Esophagus (tissue), 2 donors: Measurements from ENCODE around the gene RBM20. TPM values are rescaled to one million over a fixed set of nuclear protein-coding genes. Genes with fewer than 3 reads are reported as not detected.

ENCODE experiments used
- H3K27ac ChIP-seq, 2 donors: one replicate each; pipeline ENCODE4 v1.5.1; 2013; ENCODE audit warnings: low read depth in 2 of 2, mild to moderate bottlenecking in 2 of 2, inconsistent platforms in 1 of 2, low read length in 1 of 2, moderate library complexity in 1 of 2
- H3K27me3 ChIP-seq, 2 donors: one replicate each; pipeline ENCODE4 v1.6.1; 2013; ENCODE audit warnings: low read length in 2 of 2, control low read depth in 1 of 2, mild to moderate bottlenecking in 1 of 2; ENCODE audit not compliant: insufficient read depth in 2 of 2, control insufficient read depth in 1 of 2
- H3K36me3 ChIP-seq, 2 donors: one replicate each; pipeline ENCODE4 v1.6.1; 2013; ENCODE audit warnings: low read length in 1 of 2; ENCODE audit not compliant: control insufficient read depth in 2 of 2, insufficient read depth in 2 of 2
- H3K4me1 ChIP-seq, 2 donors: one replicate each; pipeline ENCODE4 v1.6.1; 2013; ENCODE audit warnings: low read length in 1 of 2; ENCODE audit not compliant: control insufficient read depth in 2 of 2, insufficient read depth in 2 of 2
- H3K4me3 ChIP-seq, 2 donors: one replicate each; pipeline ENCODE4 v1.5.1; 2013; ENCODE audit warnings: low read length in 2 of 2, mild to moderate bottlenecking in 2 of 2, low read depth in 1 of 2, moderate library complexity in 1 of 2
- H3K9me3 ChIP-seq, 2 donors: one replicate each; pipeline ENCODE4 v1.6.1; 2013; ENCODE audit warnings: mild to moderate bottlenecking in 2 of 2, low read depth in 1 of 2, low read length in 1 of 2, moderate library complexity in 1 of 2; ENCODE audit not compliant: control insufficient read depth in 2 of 2, insufficient read depth in 1 of 2
- WGBS, 2 donors: extraction: QIAGEN DNeasy Blood & Tissue Kit; methylation state at CpG; one replicate each; pipeline ENCODE4 v1.1.7; 2013; 5-methylcytosine and 5-hydroxymethylcytosine counted together
- polyA plus RNA-seq, 2 donors: library from polyadenylated mRNA; stranded (reverse); fragments of 200-250 nt; gene quantifications; one replicate each; pipeline ENCODE4 v1.2.3, GENCODE V29; 2013
- donor health status: healthy with polysubstance abuse.
- donor health status: Bipolar disorder and iron deficiency.

Gene RBM20
- polyA plus RNA-seq, 2 donors: 2.7 to 7.2 TPM

DNA sequence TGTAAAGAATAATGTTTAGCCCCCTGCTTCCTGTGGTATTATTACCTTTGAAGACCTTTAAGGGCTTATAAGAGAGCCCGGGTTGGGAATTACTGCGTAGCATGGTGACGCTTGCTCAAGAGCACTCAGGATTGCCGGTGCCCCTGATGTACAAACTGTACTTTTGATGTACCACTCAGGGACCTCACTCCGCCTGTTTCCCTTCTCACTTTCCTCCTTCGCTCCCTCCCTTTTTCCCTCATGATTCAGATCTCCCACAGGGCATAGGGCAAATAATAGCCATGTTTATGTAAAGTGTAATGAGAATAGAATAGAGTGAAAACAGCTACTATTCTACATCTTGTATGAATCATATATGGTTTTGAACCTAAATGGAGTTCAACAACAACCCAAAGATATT, 149.8 kb downstream of the RBM20 start:
- Histone ChIP-seq H3K27ac (no peak overlapping the region), H3K4me1 (no peaks in the 10 kb centered on the region), H3K36me3 (no peaks in the 10 kb centered on the region), H3K27me3 (no peaks in the 10 kb centered on the region), H3K4me3 (no peak overlapping the region), H3K9me3 (no peaks in the 10 kb centered on the region)
- 71 to 89% methylated on average over 6 of the region's 6 CpGs for WGBS, 2 donors

DNA sequence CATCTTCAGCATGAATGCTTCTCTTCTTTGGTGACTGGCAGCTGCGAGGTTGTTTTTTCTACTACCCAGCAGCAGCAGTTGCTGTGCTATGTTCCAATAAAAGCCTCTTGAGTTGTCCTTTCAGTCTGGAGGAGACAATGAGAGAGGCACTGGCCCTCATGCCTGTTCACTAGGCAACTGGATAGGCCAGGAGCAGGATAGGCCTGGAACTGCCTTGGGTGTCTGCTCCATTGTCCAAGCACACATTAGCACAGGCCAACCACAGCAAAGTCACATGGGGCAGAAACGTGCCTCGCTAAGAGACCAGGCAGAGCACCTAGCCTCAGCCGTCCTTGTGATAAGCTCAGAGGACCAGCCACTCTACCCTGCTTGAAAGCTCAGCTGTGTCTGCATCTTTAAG, 150.7 kb downstream of the RBM20 start:
- 80 to 85% methylated on average over 4 of the region's 4 CpGs for WGBS, 2 donors
- no peaks in the 10 kb centered on the region for H3K36me3 ChIP-seq
- no peak overlapping the region for H3K4me3 ChIP-seq
- H3K4me1 ChIP-seq: no peaks in the 10 kb centered on the region
- H3K27ac ChIP-seq: peak overlapping the region in 1 of 2 donors; percentile 37
- H3K9me3 ChIP-seq: no peaks in the 10 kb centered on the region
- no peaks in the 10 kb centered on the region for H3K27me3 ChIP-seq

DNA sequence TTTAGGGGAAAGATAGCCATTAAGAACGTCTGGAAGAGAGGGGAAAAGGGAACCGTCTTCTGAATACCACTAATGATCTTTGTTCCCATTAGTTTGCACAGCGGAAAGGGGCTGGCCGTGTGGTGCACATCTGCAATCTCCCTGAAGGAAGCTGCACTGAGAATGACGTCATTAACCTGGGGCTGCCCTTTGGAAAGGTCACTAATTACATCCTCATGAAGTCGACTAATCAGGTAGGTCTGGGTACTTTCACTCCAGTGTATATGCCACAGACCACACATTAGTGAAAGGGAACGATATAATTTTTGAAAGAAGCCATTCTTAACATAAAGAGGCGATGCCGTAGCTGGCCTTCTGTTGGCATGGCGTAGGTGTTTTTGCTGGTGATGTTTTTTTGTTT, 153.3 kb downstream of the RBM20 start:
- Histone ChIP-seq H3K9me3 (no peaks in the 10 kb centered on the region), H3K27ac (no peak overlapping the region), H3K27me3 (no peaks in the 10 kb centered on the region), H3K4me3 (no peak overlapping the region), H3K4me1 (no peaks in the 10 kb centered on the region), H3K36me3 (no peaks in the 10 kb centered on the region)
- 81 to 82% methylated on average over 10 of the region's 10 CpGs for WGBS, 2 donors

DNA sequence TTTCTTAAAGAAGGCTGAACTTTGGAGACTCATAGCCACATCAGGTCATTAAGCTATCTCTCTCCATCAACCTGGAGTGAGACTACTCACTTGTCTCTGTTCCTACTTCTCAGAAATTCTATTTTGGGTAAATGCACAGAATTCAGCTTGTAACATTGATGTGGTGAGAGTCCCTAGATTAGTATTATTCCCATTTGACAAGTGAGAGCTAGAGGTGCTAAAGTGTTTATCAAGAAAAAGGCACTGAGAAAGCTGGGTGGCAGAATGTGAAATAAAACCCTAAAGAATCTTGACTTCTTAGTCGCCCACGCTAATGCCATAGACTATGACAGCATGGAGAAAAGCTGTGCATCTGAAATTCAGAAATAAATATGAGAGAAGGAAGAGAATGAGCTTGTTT, 154.2 kb downstream of the RBM20 start:
- 99 to 100% methylated on average over 2 of the region's 2 CpGs for WGBS, 2 donors

DNA sequence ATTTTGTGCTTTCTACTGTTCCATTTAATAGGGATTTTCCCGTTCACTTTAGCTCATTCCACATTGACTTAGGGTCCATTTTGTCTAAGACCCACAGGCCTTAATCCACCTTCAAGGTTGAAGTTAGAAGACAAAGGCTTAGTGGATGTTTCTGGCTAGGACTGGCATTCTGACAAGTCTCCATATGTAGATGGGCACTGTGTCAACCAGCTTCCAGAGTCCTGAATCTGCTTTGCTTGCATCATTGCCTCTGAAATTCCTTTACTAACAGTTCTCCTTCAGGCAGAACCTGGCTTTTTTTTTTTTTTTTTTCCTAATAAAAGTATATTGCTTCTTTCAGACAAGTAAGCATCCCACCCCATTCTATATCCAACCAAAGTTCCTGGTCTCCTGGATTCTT, 158.0 kb downstream of the RBM20 start:
- H3K9me3 ChIP-seq: no peaks in the 10 kb centered on the region
- H3K36me3 ChIP-seq: no peaks in the 10 kb centered on the region
- 58 to 88% methylated on average over 1 of the region's 1 CpG for WGBS, 2 donors
- peaks cover 0 to 7% of the 10 kb centered on the region in 2 donors for H3K4me1 ChIP-seq
- no peaks in the 10 kb centered on the region for H3K27me3 ChIP-seq
- H3K4me3 ChIP-seq: no peak overlapping the region
- H3K27ac ChIP-seq: no peak overlapping the region

More for the DNA sequence above, 154.2 kb downstream of the RBM20 start:
- no peaks in the 10 kb centered on the region for H3K27me3 ChIP-seq
- no peaks in the 10 kb centered on the region for H3K36me3 ChIP-seq
- no peaks in the 10 kb centered on the region for H3K9me3 ChIP-seq
- H3K27ac ChIP-seq: no peak overlapping the region
- H3K4me3 ChIP-seq: no peak overlapping the region
- H3K4me1 ChIP-seq: no peaks in the 10 kb centered on the region

DNA sequence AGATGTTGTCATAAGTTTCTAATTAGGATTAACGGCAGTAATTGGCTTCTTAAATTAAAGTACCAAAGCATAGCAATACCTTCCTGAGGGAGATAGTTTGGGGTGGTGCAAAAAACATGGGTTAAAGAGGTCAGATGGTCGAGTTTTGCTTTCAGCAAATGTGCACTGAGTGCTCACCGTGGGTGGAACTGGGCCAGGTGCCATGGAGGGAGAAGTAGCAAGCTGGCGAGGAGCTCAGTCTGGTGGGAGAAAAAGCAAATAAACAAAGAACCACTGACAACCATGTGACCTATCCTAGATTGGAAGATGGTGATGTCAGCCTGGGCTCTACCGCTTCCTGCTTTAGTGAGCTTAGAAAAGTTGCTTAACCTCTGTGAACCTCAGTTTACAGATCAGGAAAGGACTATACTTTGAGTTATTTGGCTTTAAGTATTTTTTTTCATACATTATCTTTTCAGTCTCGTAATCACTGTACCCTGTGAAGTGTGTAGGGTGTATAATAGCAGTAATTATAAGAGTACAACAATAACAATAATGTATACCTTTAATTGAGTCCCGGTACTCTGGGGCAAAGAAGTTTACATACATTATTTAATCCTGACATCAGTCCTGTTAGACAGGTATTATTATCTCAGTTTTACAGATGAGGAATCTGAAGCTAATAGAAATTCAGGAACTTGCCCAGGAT, 158.6 kb downstream of the RBM20 start:
- Histone ChIP-seq H3K4me3 (no peak overlapping the region), H3K4me1 (peaks cover 0 to 7% of the 10 kb centered on the region in 2 donors), H3K27ac (peak overlapping the region; percentile 62 to 89), H3K36me3 (no peaks in the 10 kb centered on the region), H3K27me3 (no peaks in the 10 kb centered on the region), H3K9me3 (no peaks in the 10 kb centered on the region)
- 10 to 15% methylated on average over 7 of the region's 7 CpGs for WGBS, 2 donors

DNA sequence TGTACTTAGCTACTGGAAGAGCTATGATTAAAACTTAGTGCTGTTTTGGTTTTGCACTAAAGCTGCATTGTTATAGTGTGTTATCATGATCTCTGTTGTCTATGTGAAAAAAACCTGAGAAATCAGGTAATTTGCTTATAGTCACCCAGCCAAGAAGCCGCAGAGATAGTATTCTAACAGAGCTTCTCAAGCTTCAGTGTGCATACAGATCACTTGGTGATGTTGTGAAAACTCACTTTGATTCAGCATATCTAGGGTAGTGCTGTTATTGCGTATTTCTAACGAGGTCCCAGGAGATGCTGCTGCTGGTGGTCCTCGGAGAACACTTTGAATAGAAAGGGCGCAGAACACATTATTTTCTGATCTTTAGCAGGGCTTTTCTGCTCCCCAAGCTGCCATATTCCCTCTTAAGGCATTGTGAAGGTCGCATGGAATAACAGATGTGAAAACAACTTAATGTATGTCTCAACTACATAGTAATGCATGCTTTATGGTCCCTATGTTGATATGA, 159.2 kb downstream of the RBM20 start:
- H3K9me3 ChIP-seq: no peaks in the 10 kb centered on the region
- H3K4me3 ChIP-seq: no peak overlapping the region
- peaks cover 0 to 7% of the 10 kb centered on the region in 2 donors for H3K4me1 ChIP-seq
- H3K27ac ChIP-seq: peak overlapping the region in 1 of 2 donors; percentile 43
- H3K36me3 ChIP-seq: no peaks in the 10 kb centered on the region
- no peaks in the 10 kb centered on the region for H3K27me3 ChIP-seq
- 61 to 68% methylated on average over 6 of the region's 6 CpGs for WGBS, 2 donors

DNA sequence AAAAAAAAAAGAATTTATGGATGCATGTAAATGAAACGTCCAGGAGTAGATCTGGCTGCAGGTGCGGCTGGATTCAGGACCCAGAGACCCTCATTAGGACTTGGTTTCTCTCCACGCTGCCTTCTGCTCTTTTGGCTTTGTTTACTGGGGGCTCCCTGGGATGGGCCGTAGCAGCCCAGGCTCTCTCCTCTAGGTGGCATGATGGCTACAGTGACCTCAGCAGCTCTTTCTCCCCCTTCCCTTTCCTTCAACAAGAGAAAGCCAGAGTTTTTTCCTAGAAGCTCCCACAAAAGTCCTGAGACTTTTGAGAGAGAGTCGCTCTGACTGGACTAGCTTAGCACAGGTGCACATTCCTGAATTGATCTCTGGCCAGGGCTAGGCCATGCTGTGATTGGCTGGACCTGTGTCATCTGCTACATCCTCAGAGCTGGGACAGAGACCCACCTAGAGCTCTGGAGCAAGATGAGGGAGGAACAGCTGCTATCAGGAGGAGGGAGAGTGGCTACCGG, 159.7 kb downstream of the RBM20 start:
- WGBS, 2 donors: 27 to 48% methylated on average over 6 of the region's 6 CpGs
- peaks cover 0 to 7% of the 10 kb centered on the region in 2 donors for H3K4me1 ChIP-seq
- no peaks in the 10 kb centered on the region for H3K27me3 ChIP-seq
- no peak overlapping the region for H3K4me3 ChIP-seq
- no peaks in the 10 kb centered on the region for H3K9me3 ChIP-seq
- H3K36me3 ChIP-seq: no peaks in the 10 kb centered on the region
- H3K27ac ChIP-seq: peak overlapping the region in 1 of 2 donors; percentile 58

DNA sequence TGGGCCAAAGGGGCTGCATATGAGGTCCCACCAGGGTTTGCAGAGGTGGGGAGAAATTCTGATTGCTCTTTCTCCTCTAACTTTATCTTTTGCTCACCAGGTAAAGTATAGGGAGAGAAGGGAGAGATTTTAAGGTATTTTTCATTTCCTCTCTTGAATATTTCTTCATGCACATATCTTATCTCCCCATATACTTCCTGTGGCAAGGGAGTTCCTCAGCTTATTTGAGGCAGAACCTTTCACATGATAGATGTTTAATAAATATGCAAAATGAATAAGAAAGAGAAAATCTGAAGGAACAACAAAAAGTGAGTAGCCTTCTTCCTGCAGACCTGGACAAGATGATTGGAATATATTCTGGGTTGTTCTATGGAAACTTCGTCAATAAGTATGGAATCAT, 160.2 kb downstream of the RBM20 start:
- H3K4me3 ChIP-seq: no peak overlapping the region
- peaks cover 0 to 7% of the 10 kb centered on the region in 2 donors for H3K4me1 ChIP-seq
- no peaks in the 10 kb centered on the region for H3K9me3 ChIP-seq
- H3K27me3 ChIP-seq: no peaks in the 10 kb centered on the region
- H3K27ac ChIP-seq: peak overlapping the region in 1 of 2 donors; percentile 58
- 97% methylated on average over 1 of the region's 1 CpG for WGBS, 2 donors
- no peaks in the 10 kb centered on the region for H3K36me3 ChIP-seq

DNA sequence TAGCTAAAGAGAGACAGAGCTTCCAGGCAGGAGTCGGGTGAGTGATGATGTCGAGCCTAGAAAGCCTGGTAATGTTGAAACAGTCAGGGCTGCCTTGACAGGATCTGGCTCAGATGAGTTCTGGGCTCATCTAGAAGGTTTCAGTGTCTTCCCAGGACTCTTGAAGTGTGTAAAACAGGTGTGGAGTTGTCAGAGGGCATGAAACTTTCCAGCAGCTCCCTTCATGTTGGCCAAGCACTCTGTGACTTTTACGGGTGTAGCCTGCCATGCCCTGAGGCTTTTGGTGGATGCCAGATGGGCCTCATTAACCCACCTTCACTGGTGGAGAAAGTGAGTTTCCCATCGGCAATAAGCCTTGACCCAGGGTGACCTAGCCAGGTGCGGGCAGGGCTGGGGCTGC, 161.2 kb downstream of the RBM20 start:
- Histone ChIP-seq H3K36me3 (no peaks in the 10 kb centered on the region), H3K27ac (peak overlapping the region; percentile 29 to 79), H3K4me3 (no peak overlapping the region), H3K4me1 (peaks cover 0 to 7% of the 10 kb centered on the region in 2 donors), H3K27me3 (no peaks in the 10 kb centered on the region), H3K9me3 (no peaks in the 10 kb centered on the region)
- 55 to 64% methylated on average over 5 of the region's 5 CpGs for WGBS, 2 donors
